GM19328 (cell line): ENCODE data around the gene RRAGD.
"Not testable (repeated sequence)": the region's sequence is repeated elsewhere in the genome, so short reads cannot be mapped to it uniquely, and the experiment has no call there.

ENCODE experiments used
- ATAC-seq: cut with Tn5 transposase; IDR thresholded peaks from one replicate; pipeline ENCODE4 v1.9.1; 2021; ENCODE audit warnings: mild to moderate bottlenecking, moderate library complexity; ENCODE audit not compliant: unreplicated experiment

Gene RRAGD

DNA sequence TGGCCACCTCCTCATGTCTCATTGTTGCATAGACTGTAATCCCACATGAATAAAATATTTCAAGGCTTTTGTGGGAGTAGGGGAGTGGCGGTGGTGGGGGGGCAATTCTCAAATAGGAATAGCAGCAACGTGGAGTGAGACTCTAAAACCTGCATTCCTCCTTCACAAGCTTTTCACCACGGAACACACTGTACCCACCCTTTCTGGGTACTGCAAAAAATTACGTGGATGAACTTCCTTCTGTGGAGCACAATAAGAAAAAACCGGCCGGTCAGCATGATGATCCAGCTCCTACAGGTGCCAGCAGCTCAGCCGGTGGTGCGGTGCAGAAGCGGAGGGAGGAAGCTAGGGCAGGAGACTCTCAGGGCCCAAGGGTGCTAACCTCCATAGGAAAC is 930 bp upstream of the RRAGD start:
- ATAC-seq: no peak

GRCh38 chr6:89411145-89412070 is 665 bp downstream of the RRAGD start:
- peak; percentile 37 for ATAC-seq

DNA sequence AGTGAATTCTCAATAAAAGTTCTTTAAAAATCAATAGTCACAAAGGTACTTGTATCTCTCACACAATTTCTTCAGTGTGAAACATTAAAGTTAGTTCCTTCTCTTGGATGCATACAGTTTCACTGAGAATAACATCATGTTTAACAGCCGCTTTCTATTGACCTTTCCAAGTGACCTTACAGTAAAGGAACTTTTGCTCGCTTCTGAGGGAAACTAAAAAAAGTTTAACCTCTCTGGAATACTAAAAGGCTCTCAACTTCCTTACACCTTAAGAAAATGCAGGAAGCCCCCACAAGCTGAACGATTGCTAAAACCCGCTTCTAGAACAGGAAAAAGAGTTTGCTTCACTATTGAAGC is 1.3 kb downstream of the RRAGD start:
- ATAC-seq: no peak

- no peak for ATAC-seq
These were observed 1.8 kb downstream of the RRAGD start for GRCh38 chr6:89410231-89410761.

GRCh38 chr6:89409461-89410035 is 2.5 kb downstream of the RRAGD start:
- ATAC-seq: no peak

GRCh38 chr6:89406141-89406540 is 5.9 kb downstream of the RRAGD start:
- ATAC-seq: no peak

DNA sequence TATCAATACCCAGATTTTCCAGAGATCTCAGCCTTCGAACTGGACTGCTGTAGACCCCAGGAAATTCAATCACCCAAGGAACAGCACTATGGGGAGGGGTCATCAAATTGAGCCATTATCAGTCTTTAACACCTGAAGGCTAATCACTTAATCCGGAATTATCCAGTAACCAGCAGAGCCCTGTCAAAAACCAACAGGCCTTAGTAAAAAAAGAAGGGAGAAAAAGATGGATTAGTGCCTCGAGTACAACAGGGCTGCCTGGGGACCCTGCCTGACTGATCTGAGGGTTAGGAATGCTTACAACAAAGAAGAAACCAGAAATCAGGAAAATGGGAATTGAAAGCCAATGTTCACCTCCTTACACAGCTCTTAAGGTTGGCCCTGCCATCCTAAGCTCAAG is 7.6 kb downstream of the RRAGD start:
- no peak for ATAC-seq

GRCh38 chr6:89402776-89403175 is 9.3 kb downstream of the RRAGD start:
- no peak for ATAC-seq

DNA sequence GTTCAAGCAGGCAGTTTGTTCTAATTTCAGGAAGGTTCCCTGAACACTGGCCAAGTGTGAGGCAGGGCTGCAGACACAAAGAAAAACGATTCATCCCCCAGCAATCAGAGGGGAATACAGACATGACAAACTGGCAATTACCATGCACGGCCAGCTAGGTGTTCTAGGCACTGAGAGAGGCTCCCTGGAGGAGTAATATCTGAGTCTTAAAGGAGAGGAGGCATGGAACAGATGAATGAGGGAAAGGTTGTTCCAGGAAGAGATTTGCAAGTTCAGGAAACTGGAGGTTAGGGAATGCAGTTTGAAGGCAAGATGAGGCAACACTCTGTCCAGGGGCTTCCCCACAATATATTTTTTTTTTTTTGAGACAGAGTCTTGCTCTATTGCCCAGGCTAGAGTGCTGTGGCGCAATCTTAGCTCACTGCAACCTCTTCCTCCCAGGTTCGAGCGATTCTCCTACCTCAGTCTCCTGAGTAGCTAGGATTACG is 11.1 kb downstream of the RRAGD start:
- ATAC-seq: no peak

GRCh38 chr6:89400050-89400449 is 12.0 kb downstream of the RRAGD start:
- no peak for ATAC-seq

- no peak for ATAC-seq
These were observed 13.1 kb downstream of the RRAGD start for GRCh38 chr6:89398762-89399525.

GRCh38 chr6:89397884-89398283 is 14.2 kb downstream of the RRAGD start:
- not testable (repeated sequence) for ATAC-seq

DNA sequence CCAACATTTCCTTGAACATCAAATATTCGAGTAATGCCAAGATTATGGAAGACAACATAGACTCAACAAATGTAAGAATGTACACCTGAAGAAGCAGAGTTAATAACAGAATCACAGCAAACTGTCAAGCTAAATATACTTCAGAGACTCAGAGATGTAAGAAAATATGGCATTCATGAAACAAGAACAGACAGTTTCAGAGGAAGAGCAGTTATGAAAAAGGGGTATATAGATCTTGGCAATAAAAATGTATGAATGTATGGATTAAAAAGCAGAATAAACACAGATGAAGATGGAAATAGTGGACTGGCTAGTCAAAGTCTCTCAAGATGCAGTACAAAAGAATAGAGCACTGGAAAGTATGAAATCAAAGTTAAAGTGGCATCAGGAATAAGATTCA is 18.4 kb downstream of the RRAGD start:
- no peak for ATAC-seq

- ATAC-seq: no peak
These were observed 19.2 kb downstream of the RRAGD start for GRCh38 chr6:89392823-89393222.

GRCh38 chr6:89388846-89389245 is 23.2 kb downstream of the RRAGD start:
- no peak for ATAC-seq

GRCh38 chr6:89387516-89388201 is 24.4 kb downstream of the RRAGD start:
- ATAC-seq: peak; percentile 92

DNA sequence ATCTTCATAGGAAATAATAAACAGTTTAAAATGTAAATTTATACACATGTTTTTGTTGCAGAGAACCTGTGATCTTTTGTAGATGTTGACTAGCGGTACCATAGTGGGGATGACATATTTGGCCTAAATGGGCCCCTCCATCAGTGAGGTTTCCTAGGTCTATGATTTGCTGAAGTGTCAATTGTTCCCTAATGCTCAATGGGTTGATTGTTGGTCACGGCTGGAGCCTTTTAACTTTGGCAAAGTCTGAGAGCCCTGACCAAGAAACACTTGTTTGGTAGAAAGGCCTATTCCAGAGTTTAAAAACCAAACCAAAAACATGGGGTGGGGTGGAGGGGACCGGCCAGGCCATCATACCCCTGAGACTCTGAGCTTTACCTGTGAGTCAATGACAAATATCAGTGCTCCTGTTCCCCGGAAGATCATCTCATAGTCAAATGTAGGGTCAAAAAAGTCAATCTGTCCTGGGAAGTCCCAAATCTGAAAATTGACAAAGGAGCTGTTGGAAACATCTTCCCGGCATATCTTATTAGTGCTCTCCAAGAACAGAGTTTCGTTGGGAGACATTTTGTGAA is 25.1 kb downstream of the RRAGD start:
- peak; percentile 8 for ATAC-seq

DNA sequence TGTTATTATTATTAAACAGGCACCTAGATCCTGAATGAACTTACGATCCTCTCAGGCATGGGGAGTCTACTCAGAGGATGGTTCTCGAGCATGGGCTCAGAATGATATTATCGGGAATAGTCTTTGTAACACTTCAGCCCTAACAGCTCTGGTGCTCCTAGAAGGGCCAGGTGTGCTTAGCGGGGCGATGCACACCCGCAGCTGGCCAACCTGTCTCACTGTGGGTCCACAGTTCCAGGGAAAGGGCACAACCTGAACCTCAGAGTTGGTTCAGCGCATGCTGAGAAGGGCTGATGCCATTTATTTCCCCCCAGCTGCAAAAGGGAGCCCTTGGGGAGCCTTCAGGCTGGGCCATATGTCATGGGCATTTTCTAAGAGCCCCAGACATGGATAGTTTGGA is 26.2 kb downstream of the RRAGD start:
- no peak for ATAC-seq

DNA sequence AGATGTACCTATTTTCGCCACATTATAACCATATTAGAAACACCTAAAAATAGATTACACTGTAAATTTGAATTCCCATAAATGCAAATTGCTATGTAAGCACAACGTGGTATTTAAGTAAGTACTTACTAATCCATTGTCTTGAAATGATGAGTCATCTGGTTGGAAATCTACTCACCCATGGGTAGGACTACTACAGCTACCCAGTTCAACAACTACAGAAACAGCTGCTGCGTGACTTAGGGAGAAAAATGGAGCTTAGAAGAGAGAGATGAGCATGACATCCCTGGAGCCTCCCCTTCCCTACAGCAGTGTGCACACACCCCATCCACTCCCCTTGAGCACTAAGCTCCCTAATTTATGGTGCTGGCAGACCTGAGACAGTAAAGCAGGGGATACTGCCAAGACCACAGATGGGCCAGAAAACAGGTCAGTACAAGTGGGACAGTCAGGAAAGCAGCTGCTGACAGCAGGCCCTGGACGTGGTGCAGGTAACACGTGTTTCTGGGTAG is 26.9 kb downstream of the RRAGD start:
- ATAC-seq: no peak

- no peak for ATAC-seq
These were observed 31.0 kb downstream of the RRAGD start for GRCh38 chr6:89381031-89381430.
